ENCODE results near the gene EIF1.

EIF1 gene

GRCh38 chr17:41740506-41740905, 51.8 kb downstream of the EIF1 start:
- no peak for TF ChIP-seq EZH2phosphoT487 (IDR thresholded peaks at IDR 0.05; ENCODE audit: borderline replicate concordance, low read length)
- TF ChIP-seq, protein P1, sequence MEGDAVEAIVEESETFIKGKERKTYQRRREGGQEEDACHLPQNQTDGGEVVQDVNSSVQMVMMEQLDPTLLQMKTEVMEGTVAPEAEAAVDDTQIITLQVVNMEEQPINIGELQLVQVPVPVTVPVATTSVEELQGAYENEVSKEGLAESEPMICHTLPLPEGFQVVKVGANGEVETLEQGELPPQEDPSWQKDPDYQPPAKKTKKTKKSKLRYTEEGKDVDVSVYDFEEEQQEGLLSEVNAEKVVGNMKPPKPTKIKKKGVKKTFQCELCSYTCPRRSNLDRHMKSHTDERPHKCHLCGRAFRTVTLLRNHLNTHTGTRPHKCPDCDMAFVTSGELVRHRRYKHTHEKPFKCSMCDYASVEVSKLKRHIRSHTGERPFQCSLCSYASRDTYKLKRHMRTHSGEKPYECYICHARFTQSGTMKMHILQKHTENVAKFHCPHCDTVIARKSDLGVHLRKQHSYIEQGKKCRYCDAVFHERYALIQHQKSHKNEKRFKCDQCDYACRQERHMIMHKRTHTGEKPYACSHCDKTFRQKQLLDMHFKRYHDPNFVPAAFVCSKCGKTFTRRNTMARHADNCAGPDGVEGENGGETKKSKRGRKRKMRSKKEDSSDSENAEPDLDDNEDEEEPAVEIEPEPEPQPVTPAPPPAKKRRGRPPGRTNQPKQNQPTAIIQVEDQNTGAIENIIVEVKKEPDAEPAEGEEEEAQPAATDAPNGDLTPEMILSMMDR (IDR thresholded peaks at IDR 0.05; ENCODE audit: low read depth, low read length, poor library complexity, severe bottlenecking), result no peak
- H3K36me3 ChIP-seq (ENCODE audit: control insufficient read depth, low read length), result no peaks in the 10 kb centered on the region

GRCh38 chr17:41741709-41742108, 53.0 kb downstream of the EIF1 start:
- no peak for TF ChIP-seq EZH2phosphoT487 (IDR thresholded peaks at IDR 0.05; ENCODE audit: borderline replicate concordance, low read length)
- TF ChIP-seq, protein P1 (IDR thresholded peaks at IDR 0.05; ENCODE audit: low read depth, low read length, poor library complexity, severe bottlenecking), result no peak

More at GRCh38 chr17:41740506-41740905, 51.8 kb downstream of the EIF1 start:
- no peak overlapping the region for H3K4me3 ChIP-seq (ENCODE audit: low read length)
- H3K27ac ChIP-seq (ENCODE audit: low read depth, low read length), result no peak overlapping the region
- H3K79me2 ChIP-seq (ENCODE audit: control insufficient read depth, low read length), result no peaks in the 10 kb centered on the region
- H3K27me3 ChIP-seq (ENCODE audit: control insufficient read depth, low read length), result peaks cover 11% of the 10 kb centered on the region
- no peaks in the 10 kb centered on the region for H3K9me2 ChIP-seq (replicated peaks; ENCODE audit: control insufficient read depth, low read length)
- no peaks in the 10 kb centered on the region for H3F3A ChIP-seq (ENCODE audit: control insufficient read depth, insufficient read depth)
- H3K4me1 ChIP-seq (ENCODE audit: control insufficient read depth, low read length), result peaks cover 5% of the 10 kb centered on the region
- H3K9me3 ChIP-seq (ENCODE audit: control insufficient read depth, insufficient read depth, low read length), result no peaks in the 10 kb centered on the region
- no peak overlapping the region for H3K4me2 ChIP-seq (ENCODE audit: low read length)
- H4K20me1 ChIP-seq (ENCODE audit: control insufficient read depth, insufficient read depth, low read depth, low read length), result no peaks in the 10 kb centered on the region

More at GRCh38 chr17:41741709-41742108, 53.0 kb downstream of the EIF1 start:
- Histone ChIP-seq H3K9me2 (replicated peaks; ENCODE audit: control insufficient read depth, low read length) (no peaks in the 10 kb centered on the region), H3K79me2 (ENCODE audit: control insufficient read depth, low read length) (no peaks in the 10 kb centered on the region), H3K36me3 (ENCODE audit: control insufficient read depth, low read length) (no peaks in the 10 kb centered on the region), H3K4me2 (ENCODE audit: low read length) (no peak overlapping the region), H3F3A (ENCODE audit: control insufficient read depth, insufficient read depth) (no peaks in the 10 kb centered on the region), H3K9me3 (ENCODE audit: control insufficient read depth, insufficient read depth, low read length) (no peaks in the 10 kb centered on the region), H3K27me3 (ENCODE audit: control insufficient read depth, low read length) (peaks cover 10% of the 10 kb centered on the region), H3K4me3 (ENCODE audit: low read length) (no peak overlapping the region), H4K20me1 (ENCODE audit: control insufficient read depth, insufficient read depth, low read depth, low read length) (no peaks in the 10 kb centered on the region), H3K4me1 (ENCODE audit: control insufficient read depth, low read length) (peaks cover 5% of the 10 kb centered on the region), H3K27ac (ENCODE audit: low read depth, low read length) (no peak overlapping the region)
